Mesendoderm (in vitro differentiated cells): ENCODE data around the gene PCDHA13.

Experiments used
- DNase-seq: peaks from one replicate; pipeline ENCODE4 v3.0.0; 2013
- H2AK5ac ChIP-seq: 2 replicates; pipeline ENCODE4 v1.6.1; 2013; ENCODE audit warnings: low read length, inconsistent platforms
- H2BK120ac ChIP-seq: 2 replicates; pipeline ENCODE4 v1.6.1; 2013; ENCODE audit warnings: low read depth, mild to moderate bottlenecking, low read length, moderate library complexity, mixed read lengths
- H2BK15ac ChIP-seq: replicated peaks from 2 replicates; pipeline ENCODE4 v1.6.1; 2013; ENCODE audit warnings: low read depth, mild to moderate bottlenecking, moderate library complexity
- H2BK5ac ChIP-seq: 2 replicates; pipeline ENCODE4 v1.6.1; 2013; ENCODE audit warnings: low read length, inconsistent platforms
- H3K18ac ChIP-seq: 2 replicates; pipeline ENCODE4 v1.6.1; 2013; ENCODE audit warnings: mild to moderate bottlenecking, low read length, mixed read lengths
- H3K23ac ChIP-seq: one replicate; pipeline ENCODE4 v1.6.1; 2013; ENCODE audit warnings: low read length
- H3K27ac ChIP-seq: 2 replicates; pipeline ENCODE4 v1.5.1; 2013; ENCODE audit warnings: low read depth, mild to moderate bottlenecking, inconsistent platforms, low read length, moderate library complexity
- H3K27me3 ChIP-seq: 2 replicates; pipeline ENCODE4 v1.6.1; 2013; ENCODE audit warnings: low read length, control low read depth, mild to moderate bottlenecking, inconsistent platforms; ENCODE audit not compliant: insufficient read depth, poor library complexity
- H3K36me3 ChIP-seq: 2 replicates; pipeline ENCODE4 v1.6.1; 2013; ENCODE audit warnings: low read length, inconsistent platforms; ENCODE audit not compliant: control insufficient read depth, insufficient read depth
- H3K4ac ChIP-seq: one replicate; pipeline ENCODE4 v1.6.1; 2013; ENCODE audit warnings: low read depth, mild to moderate bottlenecking, low read length, moderate library complexity
- H3K4me1 ChIP-seq: 2 replicates; pipeline ENCODE4 v1.6.1; 2013; ENCODE audit warnings: low read depth, low read length, inconsistent platforms; ENCODE audit not compliant: control insufficient read depth
- H3K4me2 ChIP-seq: 2 replicates; pipeline ENCODE4 v1.6.1; 2013; ENCODE audit warnings: low read length
- H3K4me3 ChIP-seq: 2 replicates; pipeline ENCODE4 v1.5.1; 2013; ENCODE audit warnings: mild to moderate bottlenecking, low read length
- H3K56ac ChIP-seq: one replicate; pipeline ENCODE4 v1.6.1; 2013; ENCODE audit warnings: low read length
- H3K79me1 ChIP-seq: 2 replicates; pipeline ENCODE4 v1.6.1; 2013; ENCODE audit warnings: low read length, inconsistent platforms
- H3K79me2 ChIP-seq: 2 replicates; pipeline ENCODE4 v1.6.1; 2013; ENCODE audit warnings: mild to moderate bottlenecking, low read length; ENCODE audit not compliant: control insufficient read depth, insufficient read depth
- H3K9ac ChIP-seq: 2 replicates; pipeline ENCODE4 v1.6.1; 2013; ENCODE audit warnings: low read length, inconsistent platforms
- H4K5ac ChIP-seq: one replicate; pipeline ENCODE4 v1.6.1; 2013; ENCODE audit warnings: low read length
- H4K8ac ChIP-seq: one replicate; pipeline ENCODE4 v1.6.1; 2013; ENCODE audit warnings: low read depth, mild to moderate bottlenecking, control low read depth, low read length, moderate library complexity
- WGBS: extraction: QIAGEN DNeasy Blood & Tissue Kit; methylation state at CpG from one replicate; pipeline ENCODE4 v1.1.7; 2013; ENCODE audit warnings: low lambda C conversion rate, missing lambda C conversion rate; ENCODE audit not compliant: insufficient coverage; ENCODE audit errors: extremely low coverage; 5-methylcytosine and 5-hydroxymethylcytosine counted together

The PCDHA13 gene

GRCh38 chr5:140883373-140883772, 1.4 kb downstream of the PCDHA13 start:
- WGBS: no CpG with 5 or more reads among the region's 41 CpGs
- H2BK120ac ChIP-seq: no peak overlapping the region

DNA sequence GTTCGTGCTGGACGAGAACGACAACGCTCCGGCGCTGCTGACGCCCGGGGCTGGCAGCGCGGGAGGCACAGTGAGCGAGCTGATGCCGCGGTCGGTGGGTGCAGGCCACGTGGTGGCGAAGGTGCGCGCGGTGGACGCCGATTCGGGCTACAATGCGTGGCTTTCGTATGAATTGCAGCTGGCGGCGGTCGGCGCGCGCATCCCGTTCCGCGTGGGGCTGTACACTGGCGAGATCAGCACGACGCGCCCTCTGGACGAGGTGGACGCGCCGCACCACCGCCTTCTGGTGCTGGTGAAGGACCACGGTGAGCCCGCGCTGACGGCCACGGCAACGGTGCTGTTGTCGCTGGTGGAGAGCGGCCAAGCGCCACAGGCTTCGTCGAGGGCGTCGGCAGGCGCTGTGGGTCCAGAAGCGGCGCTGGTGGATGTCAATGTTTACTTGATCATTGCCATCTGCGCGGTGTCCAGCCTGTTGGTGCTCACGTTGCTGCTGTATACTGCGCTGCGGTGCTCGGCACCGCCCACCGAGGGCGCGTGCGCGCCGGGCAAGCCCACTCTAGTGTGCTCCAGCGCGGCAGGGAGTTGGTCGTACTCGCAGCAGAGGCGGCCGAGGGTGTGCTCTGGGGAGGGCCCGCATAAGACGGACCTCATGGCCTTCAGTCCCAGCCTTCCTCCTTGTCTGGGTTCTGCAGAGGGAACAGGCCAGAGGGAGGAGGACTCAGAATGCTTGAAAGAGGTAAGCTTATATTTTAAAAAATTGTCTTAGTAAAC, 2.2 kb downstream of the PCDHA13 start:
- Histone ChIP-seq H3K36me3 (no peaks in the 10 kb centered on the region), H3K23ac (no peak overlapping the region), H3K4ac (no peak overlapping the region), H3K4me3 (no peak overlapping the region), H4K5ac (no peak overlapping the region), H3K27ac (no peak overlapping the region), H2BK5ac (no peak overlapping the region), H3K79me1 (no peaks in the 10 kb centered on the region), H2AK5ac (no peak overlapping the region), H3K18ac (no peak overlapping the region), H4K8ac (no peak overlapping the region), H2BK15ac (no peak overlapping the region), H3K4me2 (no peak overlapping the region), H2BK120ac (no peak overlapping the region), H3K27me3 (no peaks in the 10 kb centered on the region), H3K9ac (no peak overlapping the region), H3K79me2 (no peaks in the 10 kb centered on the region), H3K4me1 (no peaks in the 10 kb centered on the region), H3K56ac (no peak overlapping the region)
- no CpG with 5 or more reads among the region's 79 CpGs for WGBS
- no peak for DNase-seq

More at GRCh38 chr5:140883373-140883772, 1.4 kb downstream of the PCDHA13 start:
- Histone ChIP-seq H3K18ac (no peak overlapping the region), H3K36me3 (no peaks in the 10 kb centered on the region), H3K27me3 (no peaks in the 10 kb centered on the region), H4K8ac (no peak overlapping the region), H3K56ac (no peak overlapping the region), H3K4me1 (no peaks in the 10 kb centered on the region), H2AK5ac (no peak overlapping the region), H3K4me3 (no peak overlapping the region), H3K79me2 (no peaks in the 10 kb centered on the region), H3K27ac (no peak overlapping the region), H4K5ac (no peak overlapping the region), H3K4me2 (no peak overlapping the region), H3K9ac (no peak overlapping the region), H3K23ac (no peak overlapping the region), H2BK5ac (no peak overlapping the region), H3K4ac (no peak overlapping the region), H3K79me1 (no peaks in the 10 kb centered on the region), H2BK15ac (no peak overlapping the region)
- no peak for DNase-seq

DNA sequence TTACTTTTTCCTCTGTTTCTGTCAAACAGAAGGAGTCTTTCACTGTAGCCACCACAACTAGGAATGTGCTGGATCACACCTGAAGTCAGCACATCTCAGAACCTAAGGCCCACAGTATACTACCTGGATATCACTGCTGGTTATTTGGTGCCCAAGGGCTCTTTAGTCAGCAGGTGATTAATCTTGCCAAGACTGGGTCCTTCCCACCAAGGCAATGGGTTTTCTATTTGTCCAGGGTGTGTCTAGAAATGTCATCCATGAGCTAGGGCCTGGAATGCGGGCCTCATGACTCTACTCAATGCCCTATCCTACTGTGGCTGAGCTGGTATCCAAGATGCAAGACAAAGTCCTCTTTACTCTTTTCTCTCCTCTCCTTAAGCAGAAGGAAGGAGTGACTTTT, 34.4 kb downstream of the PCDHA13 start:
- H3K27ac ChIP-seq: no peak overlapping the region
- H3K4me3 ChIP-seq: no peak overlapping the region
- H3K79me1 ChIP-seq: no peaks in the 10 kb centered on the region
- no CpG with 5 or more reads among the region's 1 CpG for WGBS
- no peaks in the 10 kb centered on the region for H3K4me1 ChIP-seq
- H3K4me2 ChIP-seq: no peak overlapping the region
- no peak overlapping the region for H4K5ac ChIP-seq
- no peak for DNase-seq
- H2AK5ac ChIP-seq: no peak overlapping the region
- H2BK120ac ChIP-seq: no peak overlapping the region
- H3K4ac ChIP-seq: no peak overlapping the region
- H2BK15ac ChIP-seq: no peak overlapping the region
- H3K27me3 ChIP-seq: no peaks in the 10 kb centered on the region
- H3K18ac ChIP-seq: no peak overlapping the region
- H3K56ac ChIP-seq: no peak overlapping the region
- H3K23ac ChIP-seq: no peak overlapping the region
- no peak overlapping the region for H3K9ac ChIP-seq
- no peak overlapping the region for H4K8ac ChIP-seq
- H2BK5ac ChIP-seq: no peak overlapping the region
- no peaks in the 10 kb centered on the region for H3K36me3 ChIP-seq
- no peaks in the 10 kb centered on the region for H3K79me2 ChIP-seq

DNA sequence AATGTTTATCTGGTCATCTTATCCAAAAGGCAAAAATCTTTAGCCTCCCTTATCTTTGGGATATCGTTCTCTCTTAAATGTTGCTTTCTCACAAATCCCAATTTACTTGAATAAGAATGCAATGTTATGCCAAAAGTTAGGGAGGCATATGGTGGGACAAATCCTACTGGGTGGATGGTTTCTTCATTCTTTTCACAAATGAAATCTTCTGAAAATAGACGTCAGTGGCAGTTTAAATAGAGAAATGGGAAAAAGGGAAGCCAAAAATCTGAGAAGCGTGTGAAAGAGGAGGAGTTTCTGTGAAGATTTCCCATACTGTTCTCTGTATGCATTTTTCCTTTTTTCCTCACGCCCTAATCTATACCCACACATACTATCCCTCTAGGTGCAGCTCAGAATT, 41.7 kb downstream of the PCDHA13 start:
- Histone ChIP-seq H3K4ac (no peak overlapping the region), H4K5ac (no peak overlapping the region), H3K27ac (no peak overlapping the region), H3K18ac (no peak overlapping the region), H2AK5ac (no peak overlapping the region), H3K23ac (no peak overlapping the region), H3K27me3 (no peaks in the 10 kb centered on the region), H3K4me3 (no peak overlapping the region), H2BK5ac (no peak overlapping the region), H3K36me3 (no peaks in the 10 kb centered on the region), H3K9ac (no peak overlapping the region), H2BK120ac (no peak overlapping the region), H3K79me2 (no peaks in the 10 kb centered on the region), H2BK15ac (no peak overlapping the region), H3K4me1 (peaks cover 2% of the 10 kb centered on the region), H3K79me1 (no peaks in the 10 kb centered on the region), H3K56ac (no peak overlapping the region), H3K4me2 (no peak overlapping the region), H4K8ac (no peak overlapping the region)
- WGBS: no CpG with 5 or more reads among the region's 4 CpGs
- no peak for DNase-seq

DNA sequence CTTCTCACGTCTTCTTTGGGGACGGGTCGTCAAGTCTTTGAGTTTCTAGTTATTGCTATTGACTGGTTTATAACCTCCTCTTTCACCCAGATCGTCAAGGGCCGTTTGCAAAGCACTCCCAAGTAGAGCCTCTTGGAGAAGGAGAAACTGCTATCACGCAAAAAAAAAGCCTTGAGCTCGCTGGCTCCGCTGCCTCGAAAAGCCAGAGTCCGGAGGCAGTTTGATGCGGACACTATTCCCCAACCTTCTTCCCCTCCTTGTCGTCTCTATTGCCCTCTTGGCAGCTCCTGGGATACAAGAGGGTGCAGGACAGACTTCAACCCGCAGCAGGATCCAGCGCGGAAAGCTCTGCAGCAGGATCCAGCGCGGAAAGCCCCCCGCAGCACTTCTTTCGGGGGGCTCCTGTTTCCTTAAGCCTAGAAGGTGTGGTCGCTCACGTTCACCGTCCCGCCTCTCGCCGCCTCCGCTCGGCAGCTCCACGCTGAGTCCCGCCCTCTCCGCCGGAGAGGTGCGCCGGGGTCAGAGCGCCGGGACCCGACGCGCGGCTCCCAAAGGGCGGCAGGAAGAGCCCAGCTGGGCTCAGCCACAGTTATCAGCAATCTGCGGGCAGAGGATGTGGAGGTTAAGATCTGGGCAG, 44.0 kb downstream of the PCDHA13 start, which contains the start of gene PCDHAC1:
Gene PCDHAC1 (plus strand): TSS at position 494 of the 637 bp plus-strand sequence. CDS start 594 bp downstream, outside the sequence.
- WGBS: no CpG with 5 or more reads among the region's 41 CpGs
- H3K4me1 ChIP-seq: peaks cover 2% of the 10 kb centered on the region
- H2BK5ac ChIP-seq: no peak within 1 kb of the TSS
- no peak for DNase-seq
- peak within 1 kb of the TSS; percentile 77 for H3K9ac ChIP-seq
- no peak within 1 kb of the TSS for H3K4ac ChIP-seq
- H4K5ac ChIP-seq: no peak within 1 kb of the TSS
- H3K4me3 ChIP-seq: peak within 1 kb of the TSS; percentile 70
- H4K8ac ChIP-seq: no peak within 1 kb of the TSS
- no peaks in the 10 kb centered on the region for H3K27me3 ChIP-seq
- H3K4me2 ChIP-seq: peak within 1 kb of the TSS; percentile 99
- no peak within 1 kb of the TSS for H2BK15ac ChIP-seq
- no peaks in the 10 kb centered on the region for H3K79me2 ChIP-seq
- no peaks in the 10 kb centered on the region for H3K36me3 ChIP-seq
- no peak within 1 kb of the TSS for H3K18ac ChIP-seq
- no peak within 1 kb of the TSS for H2BK120ac ChIP-seq
- H2AK5ac ChIP-seq: no peak within 1 kb of the TSS
- H3K79me1 ChIP-seq: no peaks in the 10 kb centered on the region
- peak within 1 kb of the TSS; percentile 55 for H3K27ac ChIP-seq
- peak within 1 kb of the TSS; percentile 89 for H3K56ac ChIP-seq
- peak within 1 kb of the TSS; percentile 66 for H3K23ac ChIP-seq
